Trophoblast cell (in vitro differentiated cells and primary cell): ENCODE measurements around the gene RBPMS2. TPM values are rescaled to one million over a fixed set of nuclear protein-coding genes. Genes with fewer than 3 reads are reported as not detected.
A peak's percentile ranks its signal among the peaks of the same experiment; 100 is the strongest.
"Not testable (repeated sequence)": the region's sequence is repeated elsewhere in the genome, so short reads cannot be mapped to it uniquely, and the experiment has no call there.

Experiments
- DNase-seq, 2 donors: peaks; one replicate each; pipeline ENCODE4 v3.0.0-alpha.2; 2016
- H2AFZ ChIP-seq: 2 replicates; pipeline ENCODE4 v1.6.1; 2013; ENCODE audit warnings: low read length, moderate library complexity, mild to moderate bottlenecking; ENCODE audit not compliant: insufficient read depth, poor library complexity
- H2AK5ac ChIP-seq: 2 replicates; pipeline ENCODE4 v1.6.1; 2013; ENCODE audit warnings: mild to moderate bottlenecking, low read length
- H2BK120ac ChIP-seq: 2 replicates; pipeline ENCODE4 v1.6.1; 2013; ENCODE audit warnings: low read length, mild to moderate bottlenecking, moderate library complexity; ENCODE audit not compliant: insufficient read depth, poor library complexity
- H2BK12ac ChIP-seq: 2 replicates; pipeline ENCODE4 v1.6.1; 2013; ENCODE audit warnings: mild to moderate bottlenecking, low read length, moderate library complexity
- H2BK5ac ChIP-seq: 2 replicates; pipeline ENCODE4 v1.6.1; 2013; ENCODE audit warnings: low read length, low read depth, moderate library complexity, mild to moderate bottlenecking; ENCODE audit not compliant: poor library complexity
- H3K14ac ChIP-seq: 2 replicates; pipeline ENCODE4 v1.6.1; 2013; ENCODE audit warnings: mild to moderate bottlenecking, low read length
- H3K18ac ChIP-seq: 2 replicates; pipeline ENCODE4 v1.6.1; 2013; ENCODE audit warnings: mild to moderate bottlenecking, low read length
- H3K23ac ChIP-seq: 2 replicates; pipeline ENCODE4 v1.6.1; 2013; ENCODE audit warnings: low read length
- H3K27ac ChIP-seq: 2 replicates; pipeline ENCODE4 v1.5.1; 2013; ENCODE audit warnings: low read depth, mild to moderate bottlenecking, inconsistent platforms, low read length, moderate library complexity
- H3K27me3 ChIP-seq: 2 replicates; pipeline ENCODE4 v1.6.1; 2013; ENCODE audit warnings: inconsistent platforms, mild to moderate bottlenecking, low read length, moderate library complexity; ENCODE audit not compliant: insufficient read depth
- H3K36me3 ChIP-seq, 2 experiments: 1 replicate in 1 of 2; 2 replicates in 1 of 2; pipeline ENCODE4 v1.6.1; 2013; ENCODE audit warnings: low read length in 2 of 2, mild to moderate bottlenecking in 2 of 2, moderate library complexity in 1 of 2; ENCODE audit not compliant: insufficient read depth in 2 of 2, control insufficient read depth in 1 of 2
- H3K4ac ChIP-seq: 2 replicates; pipeline ENCODE4 v1.6.1; 2013; ENCODE audit warnings: low read depth, mild to moderate bottlenecking, low read length, moderate library complexity
- H3K4me1 ChIP-seq, 2 experiments: 1 replicate in 1 of 2; 2 replicates in 1 of 2; pipeline ENCODE4 v1.6.1; 2013; ENCODE audit warnings: low read length in 2 of 2, mild to moderate bottlenecking in 2 of 2, moderate library complexity in 1 of 2; ENCODE audit not compliant: insufficient read depth in 2 of 2, control insufficient read depth in 1 of 2
- H3K4me2 ChIP-seq: 2 replicates; pipeline ENCODE4 v1.6.1; 2013; ENCODE audit warnings: inconsistent platforms, mild to moderate bottlenecking, low read length, moderate library complexity
- H3K4me3 ChIP-seq: 2 replicates; pipeline ENCODE4 v1.5.1; 2013; ENCODE audit warnings: mild to moderate bottlenecking, low read depth, low read length, inconsistent platforms
- H3K79me1 ChIP-seq: one replicate; pipeline ENCODE4 v1.6.1; 2013; ENCODE audit warnings: low read length
- H3K79me2 ChIP-seq: 2 replicates; pipeline ENCODE4 v1.6.1; 2013; ENCODE audit warnings: low read length, mild to moderate bottlenecking; ENCODE audit not compliant: control insufficient read depth, insufficient read depth, poor library complexity
- H3K9ac ChIP-seq: 2 replicates; pipeline ENCODE4 v1.6.1; 2013; ENCODE audit warnings: mild to moderate bottlenecking, low read length
- H3K9me3 ChIP-seq: 2 replicates; pipeline ENCODE4 v1.6.1; 2013; ENCODE audit warnings: low read depth, mild to moderate bottlenecking, control low read depth, inconsistent platforms, low read length; ENCODE audit not compliant: insufficient read depth
- H4K12ac ChIP-seq: 2 replicates; pipeline ENCODE4 v1.6.1; 2013; ENCODE audit warnings: low read depth, mild to moderate bottlenecking, low read length, moderate library complexity
- H4K8ac ChIP-seq: 2 replicates; pipeline ENCODE4 v1.6.1; 2013; ENCODE audit warnings: low read depth, mild to moderate bottlenecking, low read length, moderate library complexity
- H4K91ac ChIP-seq: one replicate; pipeline ENCODE4 v1.6.1; 2013; ENCODE audit warnings: low read depth, mild to moderate bottlenecking, low read length, moderate library complexity
- WGBS: extraction: QIAGEN DNeasy Blood & Tissue Kit; methylation state at CpG from one replicate; pipeline ENCODE4 v1.1.7; 2013; ENCODE audit warnings: missing lambda C conversion rate; ENCODE audit not compliant: insufficient read length, insufficient coverage; ENCODE audit errors: extremely low coverage; 5-methylcytosine and 5-hydroxymethylcytosine counted together
- polyA plus RNA-seq: library from polyadenylated mRNA; stranded (reverse); fragments of 200-250 nt; gene quantifications from 2 replicates; pipeline ENCODE4 v1.2.3, GENCODE V29; 2013

The RBPMS2 gene
- 49.4 and 49.5 TPM in 2 replicates for polyA plus RNA-seq

GRCh38 chr15:64775551-64776401 is at the start of gene RBPMS2:
RBPMS2 (minus strand) TSS chr15:64775589; CDS start chr15:64775319, 270 bp downstream.
- peak within 1 kb of the TSS; percentile 67 for H2BK12ac ChIP-seq
- peak within 1 kb of the TSS; percentile 70 for H2AK5ac ChIP-seq
- H4K8ac ChIP-seq, result peak within 1 kb of the TSS; percentile 95
- H3K14ac ChIP-seq, result peak within 1 kb of the TSS; percentile 96
- H2BK120ac ChIP-seq, result peak within 1 kb of the TSS; percentile 91
- no peaks in the 10 kb centered on the region for H3K36me3 ChIP-seq
- peak within 1 kb of the TSS; percentile 93 for H3K4me2 ChIP-seq
- peak within 1 kb of the TSS; percentile 97 for H3K18ac ChIP-seq
- H3K79me1 ChIP-seq, result peaks cover 21% of the 10 kb centered on the region
- WGBS, result no CpG with 5 or more reads among the region's 90 CpGs
- H2BK5ac ChIP-seq, result peak within 1 kb of the TSS; percentile 88
- H3K9me3 ChIP-seq, result no peaks in the 10 kb centered on the region
- no peak within 1 kb of the TSS for H3K23ac ChIP-seq
- peak within 1 kb of the TSS; percentile 88 for H3K4ac ChIP-seq
- H3K79me2 ChIP-seq, result peaks cover 22% of the 10 kb centered on the region
- H3K9ac ChIP-seq, result peak within 1 kb of the TSS; percentile 67
- H4K91ac ChIP-seq, result peak within 1 kb of the TSS; percentile 96
- H3K27ac ChIP-seq, result peak within 1 kb of the TSS; percentile 82
- DNase-seq, result peak in 1 of 2 donors; percentile 20
- no peaks in the 10 kb centered on the region for H3K27me3 ChIP-seq
- peaks cover 17 to 25% of the 10 kb centered on the region in 2 experiments for H3K4me1 ChIP-seq
- H4K12ac ChIP-seq, result peak within 1 kb of the TSS; percentile 85
- H2AFZ ChIP-seq, result peak within 1 kb of the TSS; percentile 85
- H3K4me3 ChIP-seq, result peak within 1 kb of the TSS; percentile 91

- peaks cover 8% of the 10 kb centered on the region for H3K79me1 ChIP-seq
- H3K9me3 ChIP-seq, result peaks cover 5% of the 10 kb centered on the region
- peak overlapping the region; percentile 67 for H4K8ac ChIP-seq
- H2BK120ac ChIP-seq, result peak overlapping the region; percentile 28
- H3K79me2 ChIP-seq, result peaks cover 3% of the 10 kb centered on the region
- peak overlapping the region; percentile 22 for H4K12ac ChIP-seq
- peak overlapping the region; percentile 61 for H3K18ac ChIP-seq
- WGBS, result no CpG with 5 or more reads among the region's 17 CpGs
- peak overlapping the region; percentile 72 for H3K4me3 ChIP-seq
- H3K4me2 ChIP-seq, result peak overlapping the region; percentile 67
- H2BK12ac ChIP-seq, result no peak overlapping the region
- peak overlapping the region; percentile 65 for H4K91ac ChIP-seq
- H3K9ac ChIP-seq, result peak overlapping the region; percentile 6
- H2AK5ac ChIP-seq, result no peak overlapping the region
- no peak overlapping the region for H3K27ac ChIP-seq
- no peak for DNase-seq
- H3K14ac ChIP-seq, result peak overlapping the region; percentile 65
- peak overlapping the region; percentile 42 for H2BK5ac ChIP-seq
- H3K23ac ChIP-seq, result peak overlapping the region; percentile 64
- H2AFZ ChIP-seq, result peak overlapping the region; percentile 33
- peaks cover 8% of the 10 kb centered on the region in 2 experiments for H3K36me3 ChIP-seq
- H3K4ac ChIP-seq, result peak overlapping the region; percentile 2
- no peaks in the 10 kb centered on the region for H3K27me3 ChIP-seq
- H3K4me1 ChIP-seq, result peaks cover 0 to 16% of the 10 kb centered on the region in 2 experiments
Observed at GRCh38 chr15:64824929-64825430, 49.6 kb upstream of the RBPMS2 start.

GRCh38 chr15:64816452-64816851 is 41.1 kb upstream of the RBPMS2 start:
- DNase-seq, result no peak
- Histone ChIP-seq H4K8ac (no peak overlapping the region), H3K4me3 (no peak overlapping the region), H3K14ac (no peak overlapping the region), H3K4me2 (no peak overlapping the region), H3K27ac (no peak overlapping the region), H2BK120ac (no peak overlapping the region), H3K9me3 (peaks cover 5% of the 10 kb centered on the region), H3K79me2 (no peaks in the 10 kb centered on the region), H3K23ac (no peak overlapping the region), H2BK5ac (no peak overlapping the region), H2AK5ac (no peak overlapping the region), H4K12ac (no peak overlapping the region), H3K27me3 (no peaks in the 10 kb centered on the region), H3K4me1 (peaks cover 0 to 5% of the 10 kb centered on the region in 2 experiments), H4K91ac (no peak overlapping the region), H3K9ac (no peak overlapping the region), H3K18ac (no peak overlapping the region), H3K36me3 (peaks cover 21 to 23% of the 10 kb centered on the region in 2 experiments), H3K79me1 (peaks cover 4% of the 10 kb centered on the region), H2AFZ (no peak overlapping the region), H2BK12ac (no peak overlapping the region), H3K4ac (no peak overlapping the region)
- no CpG with 5 or more reads among the region's 13 CpGs for WGBS

- not testable (repeated sequence) for H2BK120ac ChIP-seq, H4K12ac ChIP-seq, H3K79me1 ChIP-seq, H3K27me3 ChIP-seq, H2BK12ac ChIP-seq, H2AK5ac ChIP-seq, H3K23ac ChIP-seq, H3K14ac ChIP-seq, H3K4ac ChIP-seq, H2AFZ ChIP-seq, H2BK5ac ChIP-seq, H4K91ac ChIP-seq, H3K4me2 ChIP-seq, H3K9ac ChIP-seq, H3K18ac ChIP-seq, H3K79me2 ChIP-seq, H4K8ac ChIP-seq, H3K27ac ChIP-seq, H3K9me3 ChIP-seq, H3K4me3 ChIP-seq
- peak in 1 of 2 donors; percentile 39 for DNase-seq
- no CpG with 5 or more reads among the region's 4 CpGs for WGBS
- peaks cover 14 to 18% of the 10 kb centered on the region in 2 experiments for H3K36me3 ChIP-seq
- H3K4me1 ChIP-seq, result peaks cover 9 to 10% of the 10 kb centered on the region in 2 experiments
Observed at GRCh38 chr15:64814965-64815364, 39.6 kb upstream of the RBPMS2 start.
